ENCODE data around the gene RTF1.

The RTF1 gene

GRCh38 chr15:41507820-41508290, 91.0 kb downstream of the RTF1 start:
- no peak for DNase-seq

GRCh38 chr15:41510728-41511127, 93.8 kb downstream of the RTF1 start:
- DNase-seq: no peak

GRCh38 chr15:41511331-41511898, 94.5 kb downstream of the RTF1 start:
- no peak for DNase-seq

- DNase-seq: no peak
These were observed 95.0 kb downstream of the RTF1 start for GRCh38 chr15:41511899-41512369.

- no peak for DNase-seq
These were observed 95.6 kb downstream of the RTF1 start for GRCh38 chr15:41512512-41512939.

- DNase-seq: no peak
These were observed 96.1 kb downstream of the RTF1 start for GRCh38 chr15:41512940-41513505.

GRCh38 chr15:41513506-41514227, 96.8 kb downstream of the RTF1 start, which contains the start of gene LTK:
TSS of gene LTK (minus strand) at chr15:41513827. CDS start at chr15:41513709, 118 bp downstream.
- DNase-seq: no peak

GRCh38 chr15:41517895-41518449, 101.1 kb downstream of the RTF1 start:
- no peak for DNase-seq

GRCh38 chr15:41520636-41521035, 103.7 kb downstream of the RTF1 start:
- no peak for DNase-seq

GRCh38 chr15:41521614-41522013, 104.7 kb downstream of the RTF1 start:
- no peak for DNase-seq

- no peak for DNase-seq
These were observed 106.2 kb downstream of the RTF1 start for GRCh38 chr15:41523097-41523496.

- no peak for DNase-seq
These were observed 113.6 kb downstream of the RTF1 start for GRCh38 chr15:41530363-41530956.

All from stimulated activated CD4-positive, alpha-beta T cell treated with anti-CD3 and anti-CD28 coated beads, Interleukin-2, amount 100 ng/mL, for 48 hours (primary cell).